ENCODE data around the gene RSU1.

The RSU1 gene

GRCh38 chr10:16820421-16820820, 3.2 kb upstream of the RSU1 start:
- DNase-seq: no peak

- no peak for DNase-seq
Measured at GRCh38 chr10:16820018-16820417, 2.8 kb upstream of the RSU1 start.

GRCh38 chr10:16819436-16819835, 2.2 kb upstream of the RSU1 start:
- DNase-seq: no peak

DNA sequence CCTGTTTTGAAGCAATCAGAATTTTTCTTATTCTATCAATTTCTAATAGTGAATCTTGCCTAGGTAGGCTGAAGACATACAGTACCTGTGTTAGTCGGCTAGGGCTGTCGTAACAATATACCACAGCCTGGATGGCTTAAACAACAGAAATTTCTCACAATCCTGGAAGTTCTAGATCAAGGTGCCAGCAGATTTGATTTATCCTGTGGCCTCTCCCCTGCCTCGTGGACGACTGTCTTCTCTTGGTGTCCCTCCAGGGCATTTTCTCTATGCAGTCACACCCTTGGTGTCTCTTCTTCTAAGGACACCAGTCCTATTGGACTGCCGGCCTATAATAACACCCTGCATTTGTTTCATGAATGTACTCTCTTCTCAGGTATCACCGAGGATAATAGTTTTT, 1.8 kb upstream of the RSU1 start:
- DNase-seq: no peak

- DNase-seq: no peak
Measured at GRCh38 chr10:16816830-16817124, 447 bp downstream of the RSU1 start.

DNA sequence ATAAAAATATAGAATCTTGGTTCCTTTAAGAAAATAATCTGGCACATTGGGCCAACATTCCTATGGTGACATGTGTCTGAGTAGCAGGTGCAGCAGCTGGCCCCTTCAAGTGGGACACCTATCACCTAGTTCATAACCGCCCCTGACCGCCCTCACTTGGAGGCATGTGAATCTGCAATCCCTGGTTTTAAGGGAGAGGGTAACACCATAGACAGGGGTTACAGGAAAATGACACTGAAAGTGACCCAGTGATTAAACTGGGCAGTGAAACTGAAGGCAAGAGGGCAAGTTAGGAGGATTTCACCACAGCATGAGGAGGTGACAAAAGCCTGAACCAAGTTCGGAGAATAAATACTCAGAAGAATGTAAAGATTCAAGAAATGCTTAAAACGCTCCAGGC, 1.1 kb downstream of the RSU1 start:
- DNase-seq: no peak

GRCh38 chr10:16814012-16814411, 3.2 kb downstream of the RSU1 start:
- no peak for DNase-seq

GRCh38 chr10:16812676-16813075, 4.5 kb downstream of the RSU1 start:
- DNase-seq: no peak

- no peak for DNase-seq
Measured at GRCh38 chr10:16811765-16812164, 5.5 kb downstream of the RSU1 start.

- DNase-seq: no peak
Measured at GRCh38 chr10:16811292-16811691, 5.9 kb downstream of the RSU1 start.

DNA sequence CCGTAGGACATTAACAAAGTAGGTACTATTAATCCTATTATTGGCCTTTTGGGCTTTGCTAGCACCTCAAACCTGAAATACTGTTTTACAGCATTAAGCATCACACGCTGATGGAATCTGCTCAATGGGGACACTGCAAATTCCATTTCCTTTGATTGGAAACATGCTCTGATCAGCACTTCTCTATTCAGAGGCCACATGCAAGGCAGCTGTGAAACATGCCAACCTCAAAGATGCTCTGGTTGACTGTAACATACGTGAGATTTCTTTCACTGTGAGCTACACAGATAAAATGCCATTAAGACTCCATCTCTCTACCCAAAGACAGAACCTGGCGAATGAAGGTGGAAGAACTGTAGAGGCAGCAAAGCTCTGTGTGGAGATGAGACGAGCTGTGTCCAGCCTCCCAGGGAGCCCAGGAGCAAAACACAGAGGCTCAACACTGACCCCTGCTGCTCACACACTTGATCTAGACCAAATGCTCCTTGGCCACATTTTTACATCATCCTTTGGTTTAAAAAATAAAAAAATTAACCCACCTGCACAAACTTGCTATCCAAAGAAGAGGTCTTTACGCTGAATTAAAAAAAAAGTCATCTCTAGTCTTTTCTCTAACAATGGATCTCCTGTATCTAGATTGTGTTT, 8.0 kb downstream of the RSU1 start:
- no peak for DNase-seq

- no peak for DNase-seq
Measured at GRCh38 chr10:16804123-16804522, 13.1 kb downstream of the RSU1 start.

- DNase-seq: no peak
Measured at GRCh38 chr10:16803464-16803863, 13.8 kb downstream of the RSU1 start.

DNA sequence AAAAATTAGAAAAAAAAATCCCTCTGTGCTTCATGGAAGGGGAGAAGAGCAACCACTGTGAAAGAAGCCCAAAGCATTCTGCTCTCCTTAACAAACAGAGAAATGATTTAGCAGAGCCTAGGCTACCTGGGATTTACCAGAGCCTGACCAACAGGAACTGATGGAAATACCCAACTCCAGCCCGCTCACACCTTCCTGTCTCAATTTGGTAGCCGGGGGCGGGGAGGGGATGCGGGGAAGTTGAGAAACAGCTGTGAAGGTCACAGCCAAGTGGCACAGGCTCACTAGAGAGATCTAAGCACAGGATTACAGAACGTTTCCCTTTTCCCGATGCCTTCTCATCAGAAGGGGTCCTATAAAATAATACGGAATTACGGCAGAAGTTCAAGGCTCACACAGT, 17.6 kb downstream of the RSU1 start:
- no peak for DNase-seq

GRCh38 chr10:16798571-16798970, 18.7 kb downstream of the RSU1 start:
- DNase-seq: no peak

DNA sequence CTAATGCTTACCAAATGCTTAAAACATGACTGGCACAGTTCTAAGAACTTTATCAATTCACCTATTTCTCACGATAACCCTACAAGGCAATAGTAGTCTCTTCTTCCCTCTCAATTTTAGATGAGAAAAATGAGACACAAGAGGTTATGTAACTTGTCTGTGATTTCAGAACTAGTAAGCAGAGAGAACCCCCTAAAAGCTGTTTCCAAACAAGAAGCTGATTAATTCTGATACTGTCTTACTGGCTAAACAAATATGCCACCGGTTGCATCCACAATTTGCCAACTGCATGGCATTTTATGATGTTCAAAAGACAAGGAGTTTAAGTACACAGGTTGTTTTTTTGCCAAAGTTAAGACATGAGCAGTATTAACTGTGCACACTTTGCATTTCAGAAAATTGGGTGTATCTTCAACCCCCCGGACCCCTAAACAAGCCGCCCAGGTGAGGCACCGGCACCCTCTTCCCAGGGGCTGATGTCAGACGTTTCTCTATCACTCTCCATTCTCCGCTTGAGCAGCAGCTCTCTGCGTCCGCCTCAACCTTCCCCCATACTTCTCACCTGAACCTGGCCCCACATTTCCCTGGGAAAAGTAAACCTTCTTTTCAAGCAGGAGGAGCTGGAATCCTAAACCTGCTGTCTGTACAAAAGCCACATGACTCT, 21.7 kb downstream of the RSU1 start:
- DNase-seq: no peak

DNA sequence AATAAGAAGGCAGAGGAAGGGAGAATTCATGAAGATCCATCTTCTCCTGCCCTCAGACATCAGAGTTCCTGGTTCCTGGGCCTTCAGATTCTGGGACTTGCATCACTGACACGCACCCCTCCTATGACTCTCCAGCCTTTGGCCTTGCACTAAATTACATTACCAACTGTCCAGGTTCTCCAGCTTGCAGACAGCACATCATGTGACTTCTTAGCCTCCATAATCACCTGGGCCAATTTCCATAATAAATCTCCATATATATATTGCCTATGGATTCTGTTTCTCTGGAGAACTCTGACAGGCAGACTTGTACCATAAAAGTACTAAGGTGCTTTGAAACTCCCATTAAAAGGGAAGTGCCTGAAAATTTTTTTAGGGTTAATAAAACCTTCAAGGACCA, 23.2 kb downstream of the RSU1 start:
- DNase-seq: no peak

GRCh38 chr10:16792675-16793074, 24.5 kb downstream of the RSU1 start:
- no peak for DNase-seq

- DNase-seq: no peak
Measured at GRCh38 chr10:16789765-16790164, 27.5 kb downstream of the RSU1 start.

DNA sequence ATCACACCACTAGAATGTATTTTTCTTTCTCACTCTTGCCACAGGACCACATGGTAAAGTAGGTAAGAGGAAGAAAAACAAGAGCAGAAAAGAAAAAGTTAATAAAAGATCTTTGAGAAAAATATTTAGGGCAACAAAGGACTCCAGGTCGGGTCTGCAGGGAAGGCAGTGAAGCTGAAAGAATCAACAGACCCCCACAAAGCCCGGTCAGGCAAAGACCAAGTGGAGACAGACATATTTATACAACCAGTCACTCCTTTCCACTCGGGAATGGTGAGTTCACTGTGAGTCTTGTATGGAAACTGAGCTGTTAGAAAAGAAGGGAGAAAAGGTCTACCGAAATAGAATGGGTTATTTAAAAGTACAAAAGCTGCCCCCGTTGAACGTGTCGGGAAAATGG, 28.0 kb downstream of the RSU1 start:
- DNase-seq: no peak

DNA sequence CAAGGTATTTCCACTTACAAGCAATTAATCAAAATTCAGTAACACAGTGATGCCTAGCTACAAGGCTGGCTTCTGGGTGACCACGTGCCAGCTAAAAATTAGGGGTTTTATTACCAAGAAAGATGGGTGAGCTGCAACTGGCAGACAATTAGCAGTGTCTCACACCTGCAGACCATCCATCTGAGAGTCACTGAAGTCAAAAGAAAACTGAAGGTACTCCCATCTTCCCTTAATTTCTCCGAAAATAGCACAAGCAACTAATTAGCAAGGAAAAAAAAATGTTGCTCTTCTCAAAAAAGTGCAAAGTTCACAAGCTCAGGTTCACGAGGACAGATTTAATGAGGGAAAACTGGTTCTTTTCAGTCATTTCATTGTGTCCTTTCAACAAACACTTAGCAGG, 28.4 kb downstream of the RSU1 start:
- DNase-seq: no peak

DNA sequence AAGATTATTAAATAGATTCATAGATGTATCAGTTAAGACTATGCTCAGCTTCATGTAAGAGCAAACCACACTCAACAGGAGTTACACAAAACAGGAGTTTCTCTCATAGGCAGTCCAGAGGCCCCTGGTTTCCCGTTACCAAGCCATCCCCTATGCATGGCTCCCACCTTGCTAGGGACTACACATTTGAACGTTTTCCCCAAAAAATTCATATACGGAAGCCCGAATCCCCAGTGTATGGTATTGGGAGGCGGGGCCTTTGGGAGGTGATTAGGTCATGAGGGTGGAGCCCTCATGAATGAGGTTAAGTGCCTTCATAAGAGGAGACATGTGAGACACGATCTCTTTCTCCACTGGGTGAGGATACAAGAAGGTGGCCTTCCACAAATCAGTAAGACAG, 29.1 kb downstream of the RSU1 start:
- no peak for DNase-seq

GRCh38 chr10:16787361-16787791, 29.8 kb downstream of the RSU1 start:
- no peak for DNase-seq

DNA sequence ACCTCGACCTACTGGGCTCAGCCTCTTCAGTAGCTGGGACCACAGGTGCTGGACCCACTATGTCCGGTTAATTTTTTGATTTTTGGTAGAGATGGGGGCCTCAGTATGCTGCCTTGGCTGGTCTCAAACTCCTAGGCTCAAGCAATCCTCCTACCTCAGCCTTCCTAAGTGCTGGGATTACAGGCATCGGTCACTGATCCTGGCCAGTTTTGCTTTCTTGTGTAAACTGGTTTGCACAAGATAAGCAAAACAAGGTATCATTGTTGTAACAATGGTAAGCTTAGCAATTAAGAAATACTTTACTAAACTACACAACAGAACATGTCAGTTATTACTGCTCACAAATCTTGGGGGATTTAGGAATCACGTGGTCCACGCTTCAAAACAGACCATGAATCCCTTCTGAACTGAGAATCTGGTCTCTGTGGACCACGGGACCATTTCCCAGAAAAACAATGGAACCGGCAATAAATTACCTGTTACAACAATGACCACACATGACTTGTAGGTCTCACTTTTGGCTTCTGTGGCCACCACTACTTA, 36.8 kb downstream of the RSU1 start:
- no peak for DNase-seq

DNA sequence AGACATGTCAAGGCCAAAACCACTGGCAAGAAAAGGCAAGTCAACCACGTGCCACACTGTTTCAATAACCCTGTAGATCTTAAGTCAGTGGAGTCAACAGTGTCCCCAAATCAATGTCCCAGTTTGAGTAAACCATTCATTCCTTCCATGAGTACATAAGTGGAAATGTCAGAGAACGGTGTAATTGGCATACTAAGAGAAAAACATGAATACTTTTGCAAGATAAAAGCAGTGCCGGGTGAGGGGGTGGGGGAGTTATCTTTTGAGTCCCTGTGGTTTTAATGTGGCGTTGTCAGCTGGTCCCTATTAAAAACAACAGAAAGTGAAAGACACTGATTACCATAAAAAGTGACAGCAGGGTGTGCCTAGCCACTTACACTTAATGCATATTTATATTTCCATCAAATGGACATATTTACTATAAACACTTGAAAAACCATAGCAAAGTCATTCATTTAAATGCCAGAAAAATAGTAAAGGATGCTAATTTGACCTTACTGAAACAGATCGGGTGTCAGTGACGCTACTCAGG, 37.8 kb downstream of the RSU1 start:
- DNase-seq: no peak
